HG03571 (cell line): ENCODE measurements around the gene ROR2.

Source experiments
- ATAC-seq: cut with Tn5 transposase; IDR thresholded peaks from one replicate; pipeline ENCODE4 v1.9.1; 2021; ENCODE audit not compliant: unreplicated experiment

The ROR2 gene

DNA sequence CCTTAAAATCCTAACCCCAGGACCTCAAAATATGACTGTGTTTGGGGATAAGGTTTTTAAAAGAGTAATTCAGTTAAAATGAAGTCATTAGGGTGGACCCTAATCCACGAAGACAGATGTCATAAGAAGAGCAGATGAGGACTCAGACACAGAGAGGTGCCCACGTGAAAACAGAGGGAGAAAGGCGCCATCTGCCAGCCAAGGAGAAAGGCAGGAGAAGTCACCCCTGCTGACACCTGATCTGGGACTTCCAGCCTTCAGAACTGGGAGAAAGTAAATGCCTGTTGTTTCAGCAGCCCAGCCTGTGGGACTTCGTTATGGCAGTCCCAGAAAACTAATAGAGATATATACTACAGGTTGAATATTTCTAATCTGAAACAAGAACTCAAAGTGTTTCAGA lies 67.4 kb downstream of the ROR2 start:
- no peak for ATAC-seq

- ATAC-seq: no peak
These were observed 69.6 kb downstream of the ROR2 start for GRCh38 chr9:91880378-91880972.

DNA sequence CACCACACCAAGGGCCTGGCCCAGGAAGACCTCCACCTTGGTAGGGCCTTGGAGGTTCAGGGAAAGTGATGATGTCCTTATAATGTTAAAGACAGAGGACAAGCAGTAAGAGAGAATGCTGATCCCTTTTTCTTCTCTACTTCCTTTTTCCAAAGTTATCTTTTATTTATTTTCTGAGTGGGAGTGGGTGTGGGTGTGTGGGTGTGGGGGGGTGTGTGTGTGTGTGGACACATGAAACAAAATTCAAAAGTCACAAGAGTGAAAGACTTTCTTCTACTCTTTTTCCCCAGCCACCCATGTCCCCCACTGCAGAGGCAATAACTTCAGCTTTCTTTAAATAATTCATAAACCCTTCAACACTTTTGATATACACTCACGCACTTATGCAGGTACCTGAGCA lies 70.8 kb downstream of the ROR2 start:
- no peak for ATAC-seq

DNA sequence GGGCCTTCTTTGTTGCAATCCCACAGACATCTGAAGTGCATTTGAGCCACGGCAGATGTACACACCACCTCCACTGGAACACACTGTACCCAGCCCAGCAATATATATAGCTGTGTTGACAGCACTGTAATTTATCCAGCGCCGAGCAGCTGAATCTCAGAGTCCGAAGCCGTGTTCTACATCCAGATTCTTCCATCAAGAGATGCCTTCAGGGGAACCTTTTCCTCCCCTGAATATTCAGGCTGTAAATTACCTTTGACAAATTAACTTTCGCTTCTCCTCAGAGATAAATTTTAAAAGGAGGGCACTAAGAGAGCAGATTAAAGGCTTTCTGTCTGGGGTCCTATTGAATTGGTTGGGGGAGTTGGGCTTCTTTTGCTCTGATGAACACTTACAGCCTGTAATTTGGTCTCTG lies 76.4 kb downstream of the ROR2 start:
- ATAC-seq: no peak

DNA sequence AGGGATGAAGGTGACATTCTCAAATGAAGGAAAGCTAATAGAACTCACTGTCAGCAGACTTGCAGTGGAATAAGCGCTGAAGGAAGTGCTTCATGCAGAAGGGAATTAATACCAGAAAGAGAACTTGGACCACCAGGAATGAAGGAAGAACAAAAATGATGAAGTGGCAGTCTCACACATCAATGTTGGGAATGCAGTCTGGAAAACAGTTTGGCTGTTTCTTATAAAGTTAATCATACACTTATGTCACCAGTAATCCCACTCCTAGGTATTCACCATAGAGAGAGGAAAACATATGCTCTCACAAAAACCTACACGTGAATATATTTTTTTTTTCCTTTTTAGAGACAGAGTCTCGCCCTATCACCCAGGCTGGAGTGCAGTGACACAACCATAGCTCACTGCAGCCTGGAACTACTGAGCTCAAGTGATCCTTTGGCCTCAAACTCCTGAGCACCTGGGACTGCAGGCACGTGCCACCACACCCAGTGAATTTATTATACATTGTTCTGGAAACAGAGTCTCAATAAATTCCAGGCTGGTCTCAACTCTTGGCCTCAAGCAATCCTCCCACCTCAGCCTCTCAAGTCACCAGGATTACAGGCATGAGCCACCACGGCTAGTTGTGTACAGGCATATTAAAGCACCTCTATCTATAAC lies 81.2 kb downstream of the ROR2 start:
- no peak for ATAC-seq

GRCh38 chr9:91867740-91868139 lies 82.3 kb downstream of the ROR2 start:
- ATAC-seq: no peak

DNA sequence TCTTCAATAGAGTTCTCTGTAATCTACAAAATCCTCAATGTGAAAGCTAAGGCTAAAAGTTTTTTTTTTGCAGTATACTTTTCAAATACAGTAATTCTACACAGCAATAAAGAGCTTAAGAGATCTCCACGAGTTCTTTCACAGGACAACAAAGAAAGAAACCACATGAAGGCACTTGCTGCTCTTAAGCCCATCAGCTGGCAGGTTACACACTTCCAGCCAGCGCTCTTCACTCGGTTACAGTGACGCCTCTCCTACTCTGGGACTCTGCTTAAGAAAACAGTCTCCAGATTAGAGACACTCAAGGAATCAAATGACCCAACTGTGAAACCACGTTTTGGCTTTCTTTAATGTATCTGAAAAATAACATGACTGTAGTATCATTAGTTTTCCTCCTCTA lies 85.0 kb downstream of the ROR2 start:
- ATAC-seq: no peak

DNA sequence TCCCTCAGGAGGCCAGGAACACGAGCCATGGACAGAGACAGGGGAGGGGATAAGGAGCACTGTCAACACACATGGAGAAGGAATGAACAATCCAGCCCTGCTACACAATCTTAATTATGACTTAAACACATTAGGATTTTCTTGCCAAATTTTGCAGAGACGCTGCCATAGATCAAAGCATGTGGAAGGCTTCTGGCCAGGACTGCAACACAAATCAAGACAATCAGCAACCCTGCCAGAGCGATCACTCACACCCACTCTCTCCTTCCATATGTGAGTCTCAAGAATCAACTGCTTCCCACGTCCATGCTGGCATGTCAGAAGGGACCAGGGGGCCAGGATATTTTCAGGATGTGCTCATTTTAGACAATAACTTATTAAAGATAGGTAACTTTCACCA lies 85.6 kb downstream of the ROR2 start:
- no peak for ATAC-seq

GRCh38 chr9:91863469-91863868 lies 86.6 kb downstream of the ROR2 start:
- no peak for ATAC-seq

GRCh38 chr9:91858213-91859030 lies 91.6 kb downstream of the ROR2 start:
- no peak for ATAC-seq

- ATAC-seq: no peak
These were observed 92.5 kb downstream of the ROR2 start for GRCh38 chr9:91857291-91858212.

GRCh38 chr9:91856419-91856818 lies 93.6 kb downstream of the ROR2 start:
- no peak for ATAC-seq

- ATAC-seq: no peak
These were observed 94.8 kb downstream of the ROR2 start for GRCh38 chr9:91855196-91855595.

- no peak for ATAC-seq
These were observed 97.2 kb downstream of the ROR2 start for GRCh38 chr9:91852801-91853347.

- ATAC-seq: no peak
These were observed 100.3 kb downstream of the ROR2 start for GRCh38 chr9:91849694-91850093.

DNA sequence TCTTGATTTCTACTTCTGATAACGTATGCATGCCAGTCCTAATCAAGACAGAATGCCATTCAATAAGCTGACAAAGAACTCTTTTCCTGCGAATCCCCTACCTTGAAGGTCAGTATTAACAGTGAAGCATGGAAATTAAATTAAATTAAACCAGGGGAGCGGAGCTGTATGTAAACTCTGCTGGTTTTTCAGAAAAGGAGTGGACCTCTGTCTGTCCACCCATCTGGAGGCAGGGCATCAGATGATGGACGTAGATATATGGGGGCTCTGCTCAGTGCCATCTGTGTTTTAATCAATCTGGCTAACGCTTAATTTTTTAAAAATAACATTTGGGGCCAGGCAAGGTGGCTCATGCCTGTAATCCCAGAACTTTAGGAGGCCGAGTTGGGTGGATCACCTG lies 101.9 kb downstream of the ROR2 start:
- ATAC-seq: no peak

DNA sequence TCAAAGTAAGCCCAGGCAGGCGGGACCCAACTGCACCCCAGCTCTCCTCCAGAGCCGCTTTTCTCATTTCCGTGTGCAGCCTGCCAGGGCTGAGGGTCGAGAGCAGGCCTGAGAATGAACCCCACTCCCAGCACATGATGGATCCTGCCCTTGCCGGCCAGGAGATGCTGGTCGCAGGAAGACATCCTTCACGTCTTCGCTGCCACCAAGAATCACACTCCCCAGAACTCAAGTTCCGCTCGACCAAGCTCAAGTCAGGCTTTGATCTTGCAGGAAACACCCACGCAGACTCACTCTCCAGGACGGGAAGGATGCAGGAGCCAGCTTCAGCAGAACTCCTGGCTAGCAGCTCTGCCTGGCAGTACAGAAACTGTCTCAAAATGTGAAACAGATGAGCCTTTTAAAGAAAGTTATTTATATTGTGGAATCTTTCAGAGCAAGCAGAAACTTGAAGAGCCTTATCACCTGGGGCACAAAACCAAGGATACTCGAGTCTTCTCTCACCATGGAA lies 102.4 kb downstream of the ROR2 start:
- ATAC-seq: no peak

- ATAC-seq: no peak
These were observed 104.1 kb downstream of the ROR2 start for GRCh38 chr9:91845879-91846278.

DNA sequence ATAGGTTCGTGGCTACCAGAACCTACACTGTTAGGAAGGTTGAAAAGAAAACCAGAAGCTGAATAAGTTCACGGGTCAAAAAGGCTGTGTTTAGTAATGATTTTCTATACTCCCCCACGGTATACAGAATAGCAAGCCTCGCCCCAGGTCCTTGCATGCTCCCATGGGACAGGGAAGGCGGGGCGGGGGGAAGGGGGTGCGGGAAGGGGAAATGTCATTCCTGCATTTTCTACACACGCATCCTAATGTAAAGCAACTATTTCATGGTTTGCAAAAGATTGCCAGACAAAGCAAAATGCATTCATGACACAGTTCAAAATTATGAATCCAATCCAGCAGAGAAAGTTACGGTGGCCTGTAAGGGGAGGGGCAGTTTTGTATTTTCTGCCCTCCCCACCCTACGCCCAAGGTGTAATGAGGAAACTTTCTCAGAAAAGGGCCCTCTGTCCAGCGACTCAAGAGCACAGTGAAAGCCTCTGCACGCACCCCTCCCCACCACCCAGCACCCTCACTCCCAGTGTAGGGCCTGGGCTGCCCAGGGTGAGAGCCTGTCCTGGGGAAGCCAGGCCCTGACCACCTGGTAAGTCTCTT lies 105.2 kb downstream of the ROR2 start:
- ATAC-seq: no peak

GRCh38 chr9:91844190-91844589 lies 105.8 kb downstream of the ROR2 start:
- ATAC-seq: no peak
